GM19023 (cell line): Measurements from ENCODE around the gene MESP1.
"Not testable (repeated sequence)": the region's sequence is repeated elsewhere in the genome, so short reads cannot be mapped to it uniquely, and the experiment has no call there.

Experiments
- ATAC-seq: cut with Tn5 transposase; IDR thresholded peaks from one replicate; pipeline ENCODE4 v1.9.1; 2021; ENCODE audit warnings: mild to moderate bottlenecking, moderate library complexity; ENCODE audit not compliant: unreplicated experiment

Gene MESP1, protein sequence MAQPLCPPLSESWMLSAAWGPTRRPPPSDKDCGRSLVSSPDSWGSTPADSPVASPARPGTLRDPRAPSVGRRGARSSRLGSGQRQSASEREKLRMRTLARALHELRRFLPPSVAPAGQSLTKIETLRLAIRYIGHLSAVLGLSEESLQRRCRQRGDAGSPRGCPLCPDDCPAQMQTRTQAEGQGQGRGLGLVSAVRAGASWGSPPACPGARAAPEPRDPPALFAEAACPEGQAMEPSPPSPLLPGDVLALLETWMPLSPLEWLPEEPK

DNA sequence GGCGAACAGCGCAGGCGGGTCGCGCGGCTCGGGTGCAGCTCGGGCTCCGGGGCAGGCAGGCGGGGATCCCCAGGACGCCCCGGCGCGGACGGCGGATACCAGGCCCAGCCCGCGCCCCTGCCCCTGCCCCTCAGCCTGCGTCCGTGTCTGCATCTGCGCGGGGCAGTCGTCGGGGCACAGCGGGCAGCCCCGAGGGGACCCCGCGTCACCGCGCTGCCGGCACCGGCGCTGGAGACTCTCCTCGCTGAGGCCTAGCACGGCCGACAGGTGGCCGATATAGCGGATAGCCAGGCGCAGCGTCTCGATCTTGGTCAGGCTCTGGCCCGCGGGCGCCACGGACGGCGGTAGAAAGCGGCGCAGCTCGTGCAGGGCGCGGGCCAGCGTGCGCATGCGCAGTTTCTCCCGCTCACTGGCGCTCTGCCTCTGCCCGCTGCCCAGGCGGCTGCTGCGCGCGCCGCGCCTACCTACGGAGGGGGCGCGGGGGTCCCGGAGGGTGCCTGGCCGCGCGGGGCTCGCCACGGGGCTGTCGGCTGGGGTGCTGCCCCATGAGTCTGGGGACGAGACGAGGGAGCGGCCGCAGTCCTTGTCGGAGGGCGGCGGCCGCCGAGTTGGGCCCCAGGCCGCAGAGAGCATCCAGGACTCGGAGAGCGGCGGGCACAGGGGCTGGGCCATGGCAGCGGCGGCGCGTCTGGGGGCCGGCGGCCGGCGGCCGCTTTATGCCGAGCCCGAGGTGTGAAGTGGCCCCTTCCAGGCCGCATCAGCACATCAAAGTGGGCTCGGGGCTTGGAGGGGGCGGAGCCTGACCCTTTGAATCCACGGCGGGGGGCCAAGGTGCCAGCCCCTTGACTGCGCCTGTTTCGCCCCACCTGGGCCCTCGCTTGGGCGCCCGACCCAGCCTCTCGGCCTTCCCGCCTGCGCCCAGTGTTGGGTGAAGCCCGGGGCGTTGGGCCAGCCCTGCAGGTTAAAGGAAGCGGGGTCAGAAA is at the start of gene MESP1:
Gene MESP1 (minus strand): TSS at position 690 of the 983 bp plus-strand sequence. CDS start 18 bp downstream, at position 672.
- ATAC-seq: peak; percentile 93

DNA sequence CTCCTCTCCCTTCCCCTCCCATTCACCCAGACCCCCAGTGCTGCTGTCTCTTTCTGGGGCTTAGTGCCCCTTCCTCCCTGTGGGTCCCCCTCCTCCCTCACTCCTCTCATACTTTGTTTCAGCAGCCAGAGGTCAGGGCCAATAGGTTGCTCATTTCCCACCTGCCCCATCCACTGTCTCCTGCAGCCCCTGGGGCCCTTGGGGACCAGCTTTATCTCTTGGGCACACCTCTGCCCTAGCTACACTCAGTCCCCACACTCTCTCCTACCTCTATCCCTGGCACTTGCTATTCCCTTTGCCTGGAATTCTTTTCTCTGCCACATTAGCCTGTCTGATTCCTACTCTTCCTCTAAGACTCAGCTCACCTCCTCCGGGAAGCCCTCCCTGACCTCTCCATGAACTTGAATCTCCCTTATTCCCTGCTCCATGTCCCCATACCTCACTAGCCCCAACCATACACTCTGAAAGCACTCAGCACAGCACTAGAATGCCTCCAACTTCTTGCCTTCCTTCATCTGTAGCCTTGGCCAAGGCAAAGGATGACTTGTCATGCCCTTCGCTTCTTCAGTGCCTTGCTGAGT is 49.0 kb upstream of the MESP1 start:
- no peak for ATAC-seq

DNA sequence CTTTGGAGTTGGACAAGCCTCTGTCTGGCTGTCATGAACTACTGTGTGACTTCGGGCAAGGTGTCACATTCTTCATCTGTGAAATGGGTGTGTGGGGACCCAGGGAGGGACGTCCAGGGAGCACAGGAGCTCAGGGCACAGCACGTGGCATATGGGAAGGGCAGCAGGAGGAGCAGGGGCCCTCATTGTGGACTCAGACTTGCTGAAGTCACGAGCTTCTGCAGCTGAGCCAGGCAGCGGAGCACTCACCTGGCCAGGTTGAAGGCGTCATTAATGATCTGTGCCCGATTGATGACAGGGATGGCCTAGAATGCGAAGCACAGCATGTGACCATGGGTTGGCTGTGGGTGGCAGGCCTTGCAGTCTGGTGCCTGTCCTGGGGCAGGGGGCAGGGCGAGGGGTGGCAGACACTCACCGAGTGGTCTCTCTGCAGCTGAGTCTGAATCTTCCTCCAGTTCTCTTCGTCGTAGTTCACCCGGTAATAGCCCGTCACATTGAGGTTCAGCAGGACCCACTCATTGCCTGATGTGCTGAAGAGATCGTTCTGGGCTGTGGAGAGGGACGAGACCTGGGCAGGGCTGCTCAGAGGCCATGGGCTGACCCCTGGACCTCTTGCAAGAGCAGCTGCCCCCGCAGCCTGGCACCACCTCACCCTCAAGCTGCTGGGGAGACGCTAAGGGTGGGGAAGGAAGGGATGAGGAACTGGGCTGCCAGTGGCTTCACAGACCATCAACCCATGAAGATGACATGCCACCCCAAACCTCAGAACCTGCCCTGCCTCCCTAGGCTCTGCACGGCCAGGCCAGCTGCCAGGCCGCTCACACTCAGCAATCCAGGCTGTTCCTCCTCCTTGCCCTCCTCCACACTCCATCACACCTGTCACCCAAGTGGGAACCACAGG is 48.2 kb upstream of the MESP1 start:
- no peak for ATAC-seq

DNA sequence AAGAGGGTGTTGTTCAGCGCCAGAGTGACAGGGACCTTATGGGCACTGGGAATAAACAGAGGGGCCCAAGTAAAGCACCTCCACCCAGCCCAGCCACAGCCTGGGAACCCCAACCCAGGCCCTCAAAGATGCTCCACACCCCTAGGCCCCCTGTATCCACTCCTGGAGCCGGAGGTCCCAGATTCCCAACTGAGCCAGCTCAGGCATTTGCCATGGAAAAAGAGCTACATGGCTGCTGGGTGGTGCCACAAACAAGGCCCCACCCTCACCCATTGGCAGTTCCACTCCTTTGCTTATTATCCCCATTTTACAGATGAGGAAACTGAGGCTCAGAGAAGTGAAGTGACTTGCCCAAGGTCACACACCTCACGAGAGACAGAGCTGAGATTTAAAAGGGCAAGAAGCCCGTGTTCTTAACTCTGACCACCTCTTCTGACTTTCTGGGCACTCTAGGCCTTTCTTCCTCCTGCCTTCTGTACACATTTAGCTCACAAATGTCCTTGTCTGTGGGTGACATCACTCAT is 46.7 kb upstream of the MESP1 start:
- no peak for ATAC-seq

DNA sequence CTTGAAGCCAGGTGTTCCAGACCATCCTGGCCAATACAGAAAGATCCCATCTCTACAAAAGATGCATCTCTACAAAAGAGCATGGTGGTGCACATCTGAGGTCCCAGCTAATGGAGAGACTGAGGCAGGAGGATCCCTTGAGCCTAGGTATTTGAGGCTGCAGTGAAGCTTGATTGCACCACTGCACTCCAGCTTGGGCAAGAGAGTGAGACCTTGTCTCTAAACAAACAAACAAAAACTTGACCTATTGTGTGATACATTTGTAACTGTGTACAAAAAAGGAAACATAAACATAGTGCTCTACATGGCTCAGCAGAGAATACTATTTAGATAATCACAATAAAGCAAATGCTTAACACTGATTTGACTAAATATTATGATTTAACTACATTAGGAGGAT is 44.9 kb upstream of the MESP1 start:
- ATAC-seq: no peak

DNA sequence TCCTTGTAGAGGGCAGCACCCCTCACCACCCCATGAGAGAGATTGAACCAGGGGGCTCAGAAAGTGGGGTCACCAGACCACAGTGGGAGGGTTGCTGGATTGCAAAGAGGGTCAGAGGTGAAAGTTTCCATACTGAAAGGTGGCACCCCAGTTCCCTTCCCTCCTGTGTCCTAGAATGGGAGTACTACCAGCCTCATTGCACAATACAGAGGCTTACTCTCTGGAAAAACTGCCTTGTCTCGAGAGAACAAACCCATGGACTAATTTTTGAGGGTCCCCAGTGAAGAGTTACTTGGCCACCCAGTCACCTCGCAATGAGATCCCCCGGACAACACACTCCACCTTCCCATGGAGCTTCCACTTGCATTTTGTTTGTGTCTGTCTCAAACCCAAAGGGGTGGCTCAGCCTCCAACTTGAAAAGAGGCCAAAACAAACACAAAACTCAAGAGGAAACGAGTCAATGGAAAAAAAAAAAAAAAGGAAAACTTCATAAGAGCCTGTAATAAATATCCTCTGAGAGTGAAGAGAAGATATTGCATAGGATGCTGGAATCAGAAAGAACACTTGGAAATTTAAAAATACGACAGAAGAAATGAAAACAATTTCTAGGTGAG is 43.7 kb upstream of the MESP1 start:
- no peak for ATAC-seq

DNA sequence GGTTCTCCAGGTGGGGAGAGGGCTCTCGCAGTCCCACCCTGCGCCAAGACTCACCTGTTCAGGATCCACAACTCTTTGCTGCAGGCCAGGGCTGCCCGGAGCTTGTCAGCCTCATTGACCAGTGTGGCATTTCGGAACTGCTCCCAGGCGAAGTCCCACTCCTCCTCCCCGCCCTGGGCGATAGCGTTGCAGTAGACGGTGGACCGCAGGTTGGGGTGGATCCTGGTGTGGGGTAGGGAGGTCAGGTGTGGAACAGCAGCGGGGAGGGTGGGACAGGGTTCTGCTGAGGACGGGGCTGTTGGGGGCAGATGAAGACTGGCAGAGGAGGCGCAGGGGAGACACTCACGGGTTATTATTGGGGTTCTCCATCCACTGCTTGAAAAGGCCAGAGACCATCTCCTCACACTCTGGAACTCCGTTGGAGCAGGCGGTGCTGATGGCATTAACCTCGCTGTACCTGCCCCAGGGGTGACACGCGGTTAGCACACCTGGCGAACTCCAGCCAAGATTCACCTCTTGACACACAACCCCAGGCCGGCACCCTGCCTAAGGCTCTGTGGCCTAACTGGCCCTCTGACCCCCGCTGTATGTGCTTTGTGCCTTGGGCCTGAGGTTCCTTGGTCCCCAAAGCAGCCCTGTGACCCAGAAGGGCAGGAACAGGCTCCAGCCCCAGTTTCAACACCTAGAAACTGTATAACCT is 41.2 kb upstream of the MESP1 start:
- ATAC-seq: no peak

DNA sequence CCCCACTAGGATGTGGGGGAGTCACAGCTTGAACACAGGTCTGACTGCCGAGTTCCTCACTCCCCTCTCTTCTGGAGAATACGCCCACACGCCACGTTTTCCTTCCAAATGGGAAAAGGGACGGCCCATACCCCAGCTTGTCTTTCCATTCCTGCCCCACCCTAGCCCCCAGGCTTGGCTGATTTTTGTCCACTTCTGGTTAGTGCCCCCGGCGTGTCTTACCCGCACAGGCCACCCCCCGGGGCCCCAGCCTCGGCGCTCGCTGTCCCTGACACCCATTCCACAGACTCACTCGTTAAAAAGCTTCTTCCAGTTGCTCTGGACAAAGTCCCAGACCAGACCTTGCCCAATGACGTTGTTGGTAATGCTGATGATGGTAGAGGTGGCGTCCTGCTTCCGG is 39.6 kb upstream of the MESP1 start:
- no peak for ATAC-seq

DNA sequence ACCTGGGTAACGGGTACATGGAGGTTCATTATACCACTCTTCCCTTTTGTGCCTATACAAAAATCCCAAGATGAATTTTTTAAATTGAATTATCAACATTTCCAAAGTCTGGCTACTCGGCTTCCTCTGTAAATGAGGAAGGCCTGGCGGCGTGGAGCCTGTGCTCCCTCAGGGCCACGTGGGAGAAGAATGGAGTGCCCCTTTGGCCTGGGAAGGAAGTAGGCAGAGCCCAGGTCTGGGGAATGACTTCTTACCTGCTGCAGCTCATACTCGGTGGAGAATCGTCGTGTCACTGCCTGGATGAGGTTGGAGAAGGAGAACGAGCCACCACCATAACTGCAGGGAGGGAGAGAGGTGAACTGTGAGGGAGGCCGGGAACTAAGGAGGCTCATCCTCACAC is 39.2 kb upstream of the MESP1 start:
- ATAC-seq: no peak

DNA sequence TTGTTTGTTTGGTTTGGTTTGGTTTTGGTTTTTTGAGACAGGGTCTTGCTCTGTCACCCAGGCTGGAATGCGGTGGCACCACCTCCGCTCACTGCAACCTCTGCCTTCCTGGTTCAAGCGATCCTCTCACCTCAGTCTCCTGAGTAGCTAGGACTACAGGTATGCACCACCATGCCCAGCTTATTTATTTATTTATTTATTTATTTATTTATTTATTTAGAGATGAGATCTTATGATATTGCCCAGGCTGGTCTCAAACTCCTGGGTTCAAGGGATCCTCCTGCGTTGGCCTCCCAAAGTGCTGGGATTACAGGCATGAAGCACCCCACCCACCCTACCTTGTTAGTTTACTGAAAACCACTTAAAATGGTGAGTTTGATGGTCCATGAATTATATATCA is 37.5 kb upstream of the MESP1 start:
- not testable (repeated sequence) for ATAC-seq

DNA sequence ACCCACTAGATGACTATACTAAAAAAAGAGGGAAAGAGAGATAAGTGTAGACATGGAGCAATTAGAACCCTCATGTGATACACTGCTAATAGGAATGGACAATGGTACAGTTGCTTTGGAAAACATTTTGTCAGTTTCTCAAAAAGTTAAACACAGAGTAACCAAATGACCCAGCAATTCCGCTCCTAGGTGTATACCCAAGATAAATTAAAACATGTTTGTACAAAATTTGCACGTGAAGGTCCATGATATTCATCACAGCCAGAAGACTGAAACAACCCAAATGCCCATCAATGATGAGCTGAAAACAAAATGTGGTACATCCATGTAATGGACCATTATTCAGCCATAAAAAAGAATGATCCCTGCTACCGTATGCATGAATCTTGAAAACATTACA is 36.9 kb upstream of the MESP1 start:
- ATAC-seq: no peak

DNA sequence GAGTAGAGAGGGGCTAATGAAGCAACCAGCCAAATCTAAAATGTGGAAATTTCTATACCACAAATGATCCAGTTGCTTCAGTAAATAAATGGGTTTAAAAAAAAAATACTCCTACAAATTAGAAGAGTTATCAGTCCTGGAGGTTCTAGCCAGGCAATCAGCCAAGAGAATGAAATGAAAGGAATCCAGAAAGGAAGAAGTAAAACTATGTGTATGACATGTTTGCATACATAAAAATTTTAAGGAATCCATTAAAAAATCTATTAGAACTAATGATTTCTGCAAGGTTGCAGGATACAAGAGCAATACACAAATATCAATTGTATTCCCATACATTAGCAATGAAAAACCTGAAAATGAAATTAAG is 34.7 kb upstream of the MESP1 start:
- no peak for ATAC-seq

DNA sequence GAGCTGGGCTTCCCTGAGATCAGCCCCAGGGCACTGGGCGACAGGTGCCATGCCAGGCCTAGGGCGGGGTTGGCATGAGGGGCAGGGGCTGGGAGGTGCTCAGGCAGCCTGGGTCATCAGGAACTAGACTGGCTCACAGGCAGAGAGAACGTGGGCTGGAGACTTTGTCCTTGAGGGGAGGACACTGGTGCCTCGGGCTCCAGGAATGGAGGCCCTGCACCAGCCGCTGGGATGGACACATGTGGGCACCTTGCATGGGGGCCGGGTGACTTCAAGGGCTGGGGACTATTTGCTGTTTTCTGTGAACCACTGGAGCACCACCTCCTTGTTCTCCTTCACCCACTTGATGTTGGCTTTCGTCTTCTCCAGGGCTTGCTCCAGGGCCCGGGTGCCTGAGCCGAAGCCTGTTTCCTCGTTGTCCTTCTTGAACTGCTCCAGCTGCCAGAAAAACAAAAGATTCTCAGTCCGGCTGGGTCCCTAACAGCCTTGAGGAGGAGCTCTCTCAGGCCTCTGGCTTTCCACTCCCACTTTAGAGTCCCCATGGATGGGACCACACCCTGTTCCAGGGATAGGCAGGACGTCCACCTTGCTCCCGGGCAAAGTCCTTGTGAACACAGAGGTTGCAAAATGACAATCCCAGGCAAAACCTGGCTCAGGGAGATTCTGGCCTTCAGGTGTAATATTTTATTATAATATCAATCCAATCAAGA is 34.2 kb upstream of the MESP1 start:
- ATAC-seq: no peak

DNA sequence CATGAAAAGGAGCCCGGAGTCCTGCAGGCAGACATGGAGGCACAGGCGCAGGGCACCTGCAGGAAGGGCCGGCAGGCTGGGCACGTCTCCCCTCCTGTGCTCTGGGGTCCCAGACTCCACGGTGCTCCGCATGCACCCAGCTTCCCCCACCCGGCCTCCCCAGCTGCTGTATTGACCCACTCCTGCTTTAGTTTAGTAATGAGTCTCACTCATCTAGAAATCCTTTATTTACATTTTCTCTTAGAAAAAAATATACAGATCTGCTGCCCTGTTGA is 33.6 kb upstream of the MESP1 start:
- no peak for ATAC-seq

DNA sequence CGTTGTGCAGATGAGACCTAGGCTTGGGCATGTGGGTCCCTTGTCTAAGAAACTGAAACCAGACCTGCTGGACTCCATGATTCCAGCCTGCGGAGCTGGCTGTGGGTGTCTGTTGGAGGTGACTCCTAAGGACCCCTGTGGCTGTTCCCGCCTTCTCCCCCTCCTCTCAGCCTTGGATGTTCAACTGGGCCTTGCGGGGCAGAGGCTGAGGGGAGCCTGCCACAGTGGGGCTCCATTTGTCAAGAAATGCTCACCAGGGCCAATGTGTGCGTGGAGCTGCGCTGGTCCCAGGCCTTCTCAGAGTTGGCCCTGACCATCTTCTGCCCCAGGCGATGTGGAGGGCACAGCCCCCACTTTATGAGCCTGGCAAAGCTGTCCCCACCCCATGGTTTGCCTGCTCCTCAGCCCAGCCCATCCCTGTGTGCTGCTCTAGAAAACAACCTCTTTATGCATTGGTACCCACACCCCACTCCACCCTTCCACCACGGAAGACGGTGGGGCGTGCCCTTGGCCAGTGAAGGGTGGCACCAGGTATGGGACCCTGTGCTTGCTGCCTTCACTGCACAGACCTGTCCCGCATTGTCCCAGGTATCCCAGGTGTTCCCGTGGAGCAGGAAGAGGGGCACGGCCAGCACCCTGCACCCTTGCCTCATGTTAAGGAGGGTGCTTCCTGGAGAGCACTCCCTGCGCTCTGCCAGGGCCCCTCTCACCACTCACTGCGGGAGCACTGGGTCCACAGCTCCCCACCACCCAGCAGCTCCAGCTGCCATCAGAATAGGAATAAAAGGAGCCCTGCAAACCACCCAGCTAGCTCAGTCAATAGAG is 33.0 kb upstream of the MESP1 start:
- no peak for ATAC-seq

DNA sequence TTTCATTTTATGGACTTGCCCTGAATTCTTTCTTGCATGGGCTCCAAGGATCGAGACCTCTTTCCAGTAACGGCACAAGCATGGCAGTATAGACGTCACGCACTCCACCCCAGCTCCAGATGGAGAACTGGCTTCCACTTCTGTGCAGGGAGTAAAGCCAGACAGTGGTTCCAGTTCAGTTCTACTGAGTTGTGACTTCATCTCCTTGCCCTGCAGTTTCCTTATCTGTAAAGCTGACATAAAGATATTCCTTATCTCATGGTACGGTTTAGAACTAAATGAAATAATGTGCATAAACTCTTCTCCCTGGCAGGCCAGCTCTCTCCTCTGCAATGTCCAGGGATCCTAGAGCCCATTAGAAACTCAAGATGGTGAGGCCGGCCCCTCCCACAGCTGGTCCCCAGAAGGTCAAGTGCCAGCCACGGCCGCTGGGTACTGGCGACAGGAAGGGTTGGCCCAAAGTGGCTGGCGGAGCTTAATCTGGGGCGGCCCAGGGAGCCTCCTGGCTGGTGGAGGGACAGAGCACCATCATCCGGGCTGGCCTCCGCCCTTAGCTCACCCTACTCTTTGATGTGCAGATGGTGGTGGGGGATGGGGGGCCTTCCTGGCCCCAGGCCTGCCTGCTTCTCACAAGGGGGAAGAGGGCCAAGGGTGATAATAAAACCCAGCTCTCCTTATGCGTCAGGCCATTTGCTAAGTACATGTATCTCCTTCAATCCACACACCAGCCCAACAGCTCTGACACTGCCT is 32.2 kb upstream of the MESP1 start:
- ATAC-seq: no peak

DNA sequence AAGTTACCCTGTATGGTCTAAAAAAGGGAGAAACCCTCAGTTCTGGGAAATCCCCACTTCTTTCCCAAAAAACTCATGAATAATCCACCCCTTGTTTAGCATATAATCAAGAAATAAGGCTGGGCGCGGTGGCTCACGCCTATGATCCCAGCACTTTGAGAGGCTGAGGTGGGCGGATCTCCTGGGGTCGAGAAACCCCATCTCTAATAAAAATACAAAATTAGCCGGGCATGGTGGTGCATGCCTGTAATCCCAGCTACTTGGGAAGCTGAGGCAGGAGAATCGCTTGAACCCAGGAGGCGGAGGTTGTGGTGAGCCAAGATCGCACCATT is 31.5 kb upstream of the MESP1 start:
- not testable (repeated sequence) for ATAC-seq
